ENCODE measurements around the gene EID2. TPM values are rescaled to one million over a fixed set of nuclear protein-coding genes. Genes with fewer than 3 reads are reported as not detected.

EID2 gene
- total and polyA plus RNA-seq, 2 of the 8 experiments (the other 6 are each of a cell fraction or from before 2014, with no cell fraction given) = 7.8 to 29.6 TPM

- H2BK20ac ChIP-seq (ENCODE audit: low read length) = no peak overlapping the region
- no peak overlapping the region for H2BK5ac ChIP-seq (ENCODE audit: low read depth, low read length)
- H3K27ac ChIP-seq (ENCODE audit: low read depth, low read length) = no peak overlapping the region
- no peak overlapping the region for H3K56ac ChIP-seq (replicated peaks; ENCODE audit: insufficient read length, low read depth, low read length)
- DNase-seq (ENCODE audit: low read depth in 1 of 2, low spot score in 2 of 2) (no peak), FAIRE-seq (no peak)
- no peak overlapping the region for H3K4me2 ChIP-seq (ENCODE audit: insufficient read depth in 1 of 2, low read depth in 2 of 2, low read length in 2 of 2)
- WGBS, 2 experiments (ENCODE audit: extremely low coverage in 1 of 2, insufficient coverage in 1 of 2, insufficient read length in 1 of 2, insufficient replicate concordance in 2 of 2, low coverage in 1 of 2, low lambda C conversion rate in 2 of 2, missing lambda C conversion rate in 1 of 2) = 89% methylated on average over 5 of the region's 5 CpGs; no CpG with 5 or more reads in 1 of the 2 experiments
- H3K23ac ChIP-seq (ENCODE audit: insufficient read length) = no peak overlapping the region
- ChIA-PET CTCF (ENCODE audit: partially characterized antibody) (interaction anchor here (0.6 to 3.5 kb wide), 7 partner anchors 8 to 1039 kb away, joined by 3 to 15 read pairs (median 4); partner anchors contain the start of gene EID2), POLR2A (ENCODE audit: partially characterized antibody) (interaction anchor here (1.0 to 11.1 kb wide), 5 partner anchors 11 to 59 kb away, joined by 3 to 96 read pairs (median 9); partner anchors contain the start of genes RPS16, SELENOV, SUPT5H and TIMM50)
- H3K4me3 ChIP-seq (ENCODE audit: extremely low read depth in 1 of 4, insufficient read depth in 2 of 4, low read depth in 3 of 4, low read length in 4 of 4) = no peak overlapping the region
- H3K18ac ChIP-seq (ENCODE audit: extremely low read depth, low read length) = no peak overlapping the region
- no peaks in the 10 kb centered on the region for H4K20me1 ChIP-seq (replicated peaks in 1 of 2; ENCODE audit: control insufficient read depth in 1 of 2, insufficient read depth in 2 of 2, low read length in 2 of 2)
- H3K14ac ChIP-seq (ENCODE audit: insufficient read length) = no peak overlapping the region
- peaks cover 15% of the 10 kb centered on the region for H3K23me2 ChIP-seq (ENCODE audit: low read depth, low read length)
- H2AFZ ChIP-seq (ENCODE audit: low read length) = no peak overlapping the region
- H2AK5ac ChIP-seq (ENCODE audit: low read depth, low read length) = peak overlapping the region; percentile 39; the same call in 1 of the 2 replicates
- no peak overlapping the region for H2BK12ac ChIP-seq (ENCODE audit: low read depth, low read length)
- H4K5ac ChIP-seq (ENCODE audit: insufficient read length, low read depth, low read length) = no peak overlapping the region
- H3K9ac ChIP-seq (replicated peaks in 1 of 4; ENCODE audit: extremely low read depth in 1 of 4, low read depth in 3 of 4, low read length in 3 of 4) = no peak overlapping the region
- peaks cover 4 to 8% (median 5%) of the 10 kb centered on the region in 4 experiments; a peak in 5 of 7 replicates for H3K4me1 ChIP-seq (replicated peaks in 1 of 4; ENCODE audit: control insufficient read depth in 3 of 4, insufficient read depth in 4 of 4, low read length in 3 of 4)
- H3K27me3 ChIP-seq (replicated peaks in 1 of 4; ENCODE audit: control insufficient read depth in 3 of 4, extremely low read depth in 1 of 4, insufficient read depth in 3 of 4, low read length in 3 of 4) = peaks cover 7 to 21% (median 17%) of the 10 kb centered on the region in 4 experiments
- peaks cover 4 to 16% (median 9%) of the 10 kb centered on the region in 4 experiments; a peak in 6 of 8 replicates for H3K36me3 ChIP-seq (ENCODE audit: control insufficient read depth in 2 of 4, insufficient read depth in 4 of 4, low read length in 3 of 4)
- no peaks in the 10 kb centered on the region for H3K9me3 ChIP-seq (ENCODE audit: insufficient read depth in 2 of 2, low read depth in 1 of 2, low read length in 1 of 2)
- 0 out of 2 replicates have a peak overlapping the region, but pooled peaks have one; percentile 8 for H2BK15ac ChIP-seq (ENCODE audit: low read length)
- H4K8ac ChIP-seq (ENCODE audit: extremely low read depth, insufficient read depth, low read length) = no peak overlapping the region
- no peaks in the 10 kb centered on the region for H3K79me2 ChIP-seq (ENCODE audit: control insufficient read depth in 1 of 2, insufficient read depth in 2 of 2, low read length in 2 of 2)
- H3K4ac ChIP-seq (replicated peaks; ENCODE audit: insufficient read length, low read depth, low read length) = no peak overlapping the region
- H2BK120ac ChIP-seq (replicated peaks; ENCODE audit: low read depth, low read length) = no peak overlapping the region
- no peak overlapping the region for H4K91ac ChIP-seq (replicated peaks; ENCODE audit: insufficient read length, low read length)
- no peaks in the 10 kb centered on the region for H3K79me1 ChIP-seq (ENCODE audit: low read depth, low read length)
- no peak for TF ChIP-seq HDAC2 (IDR thresholded peaks at IDR 0.05; ENCODE audit: borderline replicate concordance in 1 of 2, low read depth in 2 of 2, low read length in 2 of 2)
- TF ChIP-seq SP2 (IDR thresholded peaks at IDR 0.05; ENCODE audit: low read length) = no peak
- TF ChIP-seq SIRT6 (IDR thresholded peaks at IDR 0.05; ENCODE audit: low read length) = no peak
- TF ChIP-seq RBBP5 (IDR thresholded peaks at IDR 0.05; ENCODE audit: borderline replicate concordance, low read depth, low read length) = no peak
- TF ChIP-seq CTCF (IDR thresholded peaks at IDR 0.05; ENCODE audit: control extremely low read depth in 1 of 3, insufficient read depth in 1 of 3, low read depth in 1 of 3, low read length in 3 of 3) = no peak
- no peak for TF ChIP-seq SRF (IDR thresholded peaks at IDR 0.05; ENCODE audit: low read depth, low read length)
- TF ChIP-seq TAF7 (optimal IDR thresholded peaks at IDR 0.05; ENCODE audit: borderline replicate concordance, low read depth, low read length) = no peak
- no peak for TF ChIP-seq TEAD4 (IDR thresholded peaks at IDR 0.05; ENCODE audit: low read depth, low read length)
- TF ChIP-seq EGR1 (IDR thresholded peaks at IDR 0.05; ENCODE audit: borderline replicate concordance, low read depth, low read length) = no peak
- TF ChIP-seq POLR2AphosphoS5 (IDR thresholded peaks at IDR 0.05; ENCODE audit: low read depth, low read length) = no peak
- no peak for TF ChIP-seq BACH1 (IDR thresholded peaks at IDR 0.05; ENCODE audit: low read length)
- no peak for TF ChIP-seq SP4 (IDR thresholded peaks at IDR 0.05; ENCODE audit: low read length)
Observed at GRCh38 chr19:39494661-39495060, 45.3 kb downstream of the EID2 start.
